ENCODE measurements around the gene SRMS.

The SRMS gene

GRCh38 chr20:63568986-63569949 is 21.7 kb upstream of the SRMS start:
- H3K27me3 ChIP-seq (ENCODE audit: insufficient read depth, low read length) = no peaks in the 10 kb centered on the region
- no peak overlapping the region for H2BK5ac ChIP-seq (ENCODE audit: low read depth, low read length, poor library complexity)
- H3K14ac ChIP-seq (ENCODE audit: low read length) = no peak overlapping the region
- H4K12ac ChIP-seq (ENCODE audit: low read depth, low read length) = no peak overlapping the region
- H4K91ac ChIP-seq (ENCODE audit: low read depth, low read length) = no peak overlapping the region
- no CpG with 5 or more reads among the region's 46 CpGs for WGBS (ENCODE audit: extremely low coverage, insufficient coverage, insufficient read length)
- no peak overlapping the region for H2AFZ ChIP-seq (ENCODE audit: insufficient read depth, low read length, poor library complexity)
- peaks cover under 1 to 8% of the 10 kb centered on the region in 2 experiments for H3K4me1 ChIP-seq (ENCODE audit: control insufficient read depth in 1 of 2, insufficient read depth in 2 of 2, low read length in 2 of 2)
- H3K79me1 ChIP-seq (ENCODE audit: low read length) = peaks cover 4% of the 10 kb centered on the region
- H2AK5ac ChIP-seq (ENCODE audit: low read length) = no peak overlapping the region
- peaks cover 3% of the 10 kb centered on the region for H3K79me2 ChIP-seq (ENCODE audit: control insufficient read depth, insufficient read depth, low read length, poor library complexity)
- no peak overlapping the region for H2BK120ac ChIP-seq (ENCODE audit: insufficient read depth, low read length, poor library complexity)
- H3K36me3 ChIP-seq (ENCODE audit: control insufficient read depth in 1 of 2, insufficient read depth in 2 of 2, low read length in 2 of 2) = peaks cover 13 to 26% of the 10 kb centered on the region in 2 experiments
- H3K9me3 ChIP-seq (ENCODE audit: insufficient read depth, low read depth, low read length) = peaks cover 5% of the 10 kb centered on the region
- H3K4me2 ChIP-seq (ENCODE audit: low read length) = no peak overlapping the region
- H3K9ac ChIP-seq (ENCODE audit: low read length) = no peak overlapping the region
- no peak overlapping the region for H3K4ac ChIP-seq (ENCODE audit: low read depth, low read length)
- DNase-seq = no peak
- H3K27ac ChIP-seq (ENCODE audit: low read depth, low read length) = no peak overlapping the region
- no peak overlapping the region for H4K8ac ChIP-seq (ENCODE audit: low read depth, low read length)
- no peak overlapping the region for H3K18ac ChIP-seq (ENCODE audit: low read length)
- H3K4me3 ChIP-seq (ENCODE audit: low read depth, low read length) = no peak overlapping the region
- no peak overlapping the region for H3K23ac ChIP-seq (ENCODE audit: low read length)
- no peak overlapping the region for H2BK12ac ChIP-seq (ENCODE audit: low read length)

- Histone ChIP-seq H4K12ac (ENCODE audit: low read depth, low read length) (no peak overlapping the region), H2BK12ac (ENCODE audit: low read length) (no peak overlapping the region), H2BK120ac (ENCODE audit: insufficient read depth, low read length, poor library complexity) (no peak overlapping the region), H3K4me2 (ENCODE audit: low read length) (no peak overlapping the region), H3K4me1 (ENCODE audit: control insufficient read depth in 1 of 2, insufficient read depth in 2 of 2, low read length in 2 of 2) (peaks cover 0 to 3% of the 10 kb centered on the region in 2 experiments), H4K91ac (ENCODE audit: low read depth, low read length) (no peak overlapping the region), H3K27me3 (ENCODE audit: insufficient read depth, low read length) (no peaks in the 10 kb centered on the region), H3K4ac (ENCODE audit: low read depth, low read length) (no peak overlapping the region), H3K4me3 (ENCODE audit: low read depth, low read length) (no peak overlapping the region), H3K9ac (ENCODE audit: low read length) (no peak overlapping the region), H3K79me1 (ENCODE audit: low read length) (no peaks in the 10 kb centered on the region), H3K79me2 (ENCODE audit: control insufficient read depth, insufficient read depth, low read length, poor library complexity) (no peaks in the 10 kb centered on the region), H2AK5ac (ENCODE audit: low read length) (no peak overlapping the region), H3K14ac (ENCODE audit: low read length) (no peak overlapping the region), H4K8ac (ENCODE audit: low read depth, low read length) (no peak overlapping the region), H3K36me3 (ENCODE audit: control insufficient read depth in 1 of 2, insufficient read depth in 2 of 2, low read length in 2 of 2) (peaks cover 13 to 34% of the 10 kb centered on the region in 2 experiments), H3K18ac (ENCODE audit: low read length) (no peak overlapping the region), H2AFZ (ENCODE audit: insufficient read depth, low read length, poor library complexity) (no peak overlapping the region), H3K9me3 (ENCODE audit: insufficient read depth, low read depth, low read length) (peaks cover 6% of the 10 kb centered on the region), H2BK5ac (ENCODE audit: low read depth, low read length, poor library complexity) (no peak overlapping the region), H3K27ac (ENCODE audit: low read depth, low read length) (no peak overlapping the region), H3K23ac (ENCODE audit: low read length) (no peak overlapping the region)
- no CpG with 5 or more reads among the region's 43 CpGs for WGBS (ENCODE audit: extremely low coverage, insufficient coverage, insufficient read length)
- no peak for DNase-seq
Measured at GRCh38 chr20:63568170-63568981, 20.8 kb upstream of the SRMS start.

GRCh38 chr20:63567386-63568169 is 20.0 kb upstream of the SRMS start:
- H3K27me3 ChIP-seq (ENCODE audit: insufficient read depth, low read length) = no peaks in the 10 kb centered on the region
- H3K36me3 ChIP-seq (ENCODE audit: control insufficient read depth in 1 of 2, insufficient read depth in 2 of 2, low read length in 2 of 2) = peaks cover 13 to 41% of the 10 kb centered on the region in 2 experiments
- H2BK12ac ChIP-seq (ENCODE audit: low read length) = no peak overlapping the region
- H3K79me2 ChIP-seq (ENCODE audit: control insufficient read depth, insufficient read depth, low read length, poor library complexity) = no peaks in the 10 kb centered on the region
- no peak overlapping the region for H2BK120ac ChIP-seq (ENCODE audit: insufficient read depth, low read length, poor library complexity)
- no peak overlapping the region for H3K18ac ChIP-seq (ENCODE audit: low read length)
- no peak overlapping the region for H3K14ac ChIP-seq (ENCODE audit: low read length)
- no peak overlapping the region for H2AFZ ChIP-seq (ENCODE audit: insufficient read depth, low read length, poor library complexity)
- DNase-seq = peak; percentile 25 to 33
- H4K12ac ChIP-seq (ENCODE audit: low read depth, low read length) = no peak overlapping the region
- no peak overlapping the region for H3K23ac ChIP-seq (ENCODE audit: low read length)
- no peaks in the 10 kb centered on the region for H3K79me1 ChIP-seq (ENCODE audit: low read length)
- H3K9ac ChIP-seq (ENCODE audit: low read length) = no peak overlapping the region
- no peak overlapping the region for H3K27ac ChIP-seq (ENCODE audit: low read depth, low read length)
- WGBS (ENCODE audit: extremely low coverage, insufficient coverage, insufficient read length) = no CpG with 5 or more reads among the region's 37 CpGs
- H2AK5ac ChIP-seq (ENCODE audit: low read length) = no peak overlapping the region
- no peak overlapping the region for H3K4me3 ChIP-seq (ENCODE audit: low read depth, low read length)
- H4K91ac ChIP-seq (ENCODE audit: low read depth, low read length) = no peak overlapping the region
- H3K9me3 ChIP-seq (ENCODE audit: insufficient read depth, low read depth, low read length) = peaks cover 6% of the 10 kb centered on the region
- H2BK5ac ChIP-seq (ENCODE audit: low read depth, low read length, poor library complexity) = no peak overlapping the region
- H3K4ac ChIP-seq (ENCODE audit: low read depth, low read length) = no peak overlapping the region
- no peak overlapping the region for H3K4me2 ChIP-seq (ENCODE audit: low read length)
- no peaks in the 10 kb centered on the region for H3K4me1 ChIP-seq (ENCODE audit: control insufficient read depth in 1 of 2, insufficient read depth in 2 of 2, low read length in 2 of 2)
- no peak overlapping the region for H4K8ac ChIP-seq (ENCODE audit: low read depth, low read length)

GRCh38 chr20:63567136-63567385 is 19.5 kb upstream of the SRMS start:
- Histone ChIP-seq H3K79me2 (ENCODE audit: control insufficient read depth, insufficient read depth, low read length, poor library complexity) (no peaks in the 10 kb centered on the region), H2BK12ac (ENCODE audit: low read length) (no peak overlapping the region), H3K79me1 (ENCODE audit: low read length) (no peaks in the 10 kb centered on the region), H3K36me3 (ENCODE audit: control insufficient read depth in 1 of 2, insufficient read depth in 2 of 2, low read length in 2 of 2) (peaks cover 17 to 42% of the 10 kb centered on the region in 2 experiments), H3K18ac (ENCODE audit: low read length) (no peak overlapping the region), H3K14ac (ENCODE audit: low read length) (no peak overlapping the region), H3K4me1 (ENCODE audit: control insufficient read depth in 1 of 2, insufficient read depth in 2 of 2, low read length in 2 of 2) (no peaks in the 10 kb centered on the region), H3K9me3 (ENCODE audit: insufficient read depth, low read depth, low read length) (peaks cover 6% of the 10 kb centered on the region), H3K4me3 (ENCODE audit: low read depth, low read length) (no peak overlapping the region), H2BK5ac (ENCODE audit: low read depth, low read length, poor library complexity) (no peak overlapping the region), H3K27me3 (ENCODE audit: insufficient read depth, low read length) (no peaks in the 10 kb centered on the region), H3K9ac (ENCODE audit: low read length) (no peak overlapping the region), H2BK120ac (ENCODE audit: insufficient read depth, low read length, poor library complexity) (no peak overlapping the region), H2AK5ac (ENCODE audit: low read length) (no peak overlapping the region), H4K91ac (ENCODE audit: low read depth, low read length) (no peak overlapping the region), H3K27ac (ENCODE audit: low read depth, low read length) (no peak overlapping the region), H3K4me2 (ENCODE audit: low read length) (no peak overlapping the region), H4K12ac (ENCODE audit: low read depth, low read length) (no peak overlapping the region), H2AFZ (ENCODE audit: insufficient read depth, low read length, poor library complexity) (no peak overlapping the region), H3K23ac (ENCODE audit: low read length) (no peak overlapping the region), H4K8ac (ENCODE audit: low read depth, low read length) (no peak overlapping the region), H3K4ac (ENCODE audit: low read depth, low read length) (no peak overlapping the region)
- peak in 1 of 2 donors; percentile 18 for DNase-seq
- no CpG with 5 or more reads among the region's 22 CpGs for WGBS (ENCODE audit: extremely low coverage, insufficient coverage, insufficient read length)
